NCI-H1417 treated with DMSO at 0.1 percent for 48 hours (cell line): Measurements from ENCODE around the gene FKBP5.
"Not testable (repeated sequence)": the region's sequence is repeated elsewhere in the genome, so short reads cannot be mapped to it uniquely, and the experiment has no call there.

Experiments used
- DNase-seq: peaks from one replicate; lab custom pipeline; 2025; lab: John Stamatoyannopoulos, UW

Gene FKBP5

DNA sequence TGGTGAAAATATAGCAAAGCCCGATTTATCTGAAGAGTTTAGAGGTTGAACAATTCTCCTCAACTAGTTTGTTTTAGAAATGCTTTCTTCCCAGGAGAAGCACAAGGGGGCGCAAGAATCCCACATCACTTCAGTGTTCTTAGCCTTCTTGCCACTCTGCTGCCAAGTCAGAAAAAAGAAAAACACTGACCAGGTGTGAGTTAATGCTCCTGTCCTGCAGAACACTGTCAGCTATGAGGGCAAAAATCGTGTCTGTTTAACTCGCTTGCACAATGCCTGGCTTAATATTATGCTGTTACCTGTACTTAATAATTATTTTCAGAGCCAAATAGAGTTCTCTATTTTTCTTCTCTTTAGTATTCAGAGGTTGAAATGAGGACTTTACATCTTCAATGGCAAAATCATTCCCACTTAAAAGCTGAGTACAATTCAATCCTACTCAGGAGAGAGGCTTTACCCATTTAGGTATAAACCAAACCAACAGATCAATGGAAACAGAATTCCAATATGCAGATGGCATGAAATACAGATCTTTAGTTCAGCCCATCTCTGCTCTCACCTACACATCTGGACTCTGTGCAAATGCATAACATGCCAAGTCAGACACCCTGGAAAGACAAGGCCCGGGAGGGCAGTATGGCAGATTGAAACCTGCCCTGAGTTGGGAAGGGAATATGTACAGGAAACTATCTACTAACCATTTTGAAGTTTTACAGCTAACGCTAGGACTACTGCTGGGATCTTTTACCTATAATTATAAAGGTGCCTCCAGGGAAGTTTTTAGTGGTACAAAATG lies 104.6 kb downstream of the FKBP5 start:
- no peak for DNase-seq

DNA sequence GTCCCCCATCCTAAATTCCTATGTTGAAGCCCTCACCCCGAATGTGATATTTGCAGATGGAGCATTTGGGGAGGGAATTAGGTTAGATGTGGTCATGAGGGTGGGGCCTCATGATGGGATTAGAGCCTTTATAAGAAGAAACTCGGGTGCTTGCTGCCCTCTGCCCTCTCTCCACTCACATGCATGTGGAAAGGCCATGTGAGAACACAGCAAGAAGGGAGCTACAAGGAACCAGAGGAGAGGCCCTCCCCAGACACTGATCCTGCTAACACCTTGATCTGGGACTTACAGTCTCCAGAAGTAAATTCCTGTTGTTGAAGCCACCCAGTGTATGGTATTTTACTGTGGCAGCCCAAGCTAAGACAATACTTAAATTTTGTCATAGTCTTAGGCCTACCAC lies 106.4 kb downstream of the FKBP5 start:
- DNase-seq, result no peak

DNA sequence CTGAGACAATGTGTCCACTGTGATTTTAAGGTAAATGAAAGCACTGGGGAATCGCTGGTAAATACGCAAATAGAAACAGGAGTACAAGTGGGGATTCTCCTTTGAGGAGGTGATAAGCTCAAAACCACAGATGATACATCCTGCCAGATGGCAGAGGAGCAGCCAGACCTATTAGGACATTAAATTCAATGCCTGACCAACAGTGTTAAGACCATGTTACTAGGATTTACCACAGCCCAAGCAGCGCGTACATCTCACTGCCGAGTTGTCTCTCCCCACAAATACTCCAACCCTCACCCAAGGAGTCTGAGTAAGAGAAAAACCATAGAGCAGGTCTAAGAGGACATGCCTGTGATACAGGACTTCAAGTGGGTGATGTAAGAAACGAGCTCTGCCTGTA lies 107.1 kb downstream of the FKBP5 start:
- DNase-seq, result no peak

DNA sequence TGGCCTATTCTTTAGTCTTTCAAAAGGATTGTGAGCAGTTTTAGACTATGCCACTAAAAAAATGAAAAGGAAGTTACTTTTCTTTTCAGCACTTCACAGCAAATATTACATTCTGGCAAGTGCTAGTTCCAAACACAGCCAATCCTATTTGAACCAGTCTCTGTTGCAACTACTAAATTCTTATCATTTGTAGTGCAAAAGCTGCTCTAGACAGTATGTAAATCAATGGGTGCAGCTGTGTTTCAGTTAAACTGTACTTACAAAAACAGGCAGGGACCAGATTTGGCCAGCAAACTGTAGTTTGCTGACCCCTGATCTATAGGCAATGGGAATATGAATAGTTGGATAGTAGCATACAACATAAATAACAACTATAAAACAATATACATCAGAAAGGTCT lies 107.9 kb downstream of the FKBP5 start:
- DNase-seq, result no peak

DNA sequence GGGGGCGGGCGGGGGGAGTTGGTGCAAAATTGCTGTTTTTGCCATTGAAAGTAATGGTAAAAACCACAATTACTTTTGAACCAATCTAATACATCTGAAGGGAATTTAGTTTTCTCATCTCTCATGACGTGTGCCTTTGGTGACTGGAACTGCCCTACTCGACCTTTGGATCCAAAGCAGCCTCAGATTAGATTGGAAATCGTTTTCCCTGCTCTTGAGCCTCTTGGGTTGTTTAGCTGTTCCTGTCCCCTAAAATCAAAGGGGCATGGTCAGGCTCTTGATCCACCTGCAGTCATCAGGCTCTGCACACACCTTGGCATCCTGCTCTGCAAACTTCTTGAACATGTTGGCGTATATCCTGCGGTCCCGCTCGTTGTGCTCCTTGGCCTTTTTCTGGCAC lies 112.0 kb downstream of the FKBP5 start:
- DNase-seq, result no peak

DNA sequence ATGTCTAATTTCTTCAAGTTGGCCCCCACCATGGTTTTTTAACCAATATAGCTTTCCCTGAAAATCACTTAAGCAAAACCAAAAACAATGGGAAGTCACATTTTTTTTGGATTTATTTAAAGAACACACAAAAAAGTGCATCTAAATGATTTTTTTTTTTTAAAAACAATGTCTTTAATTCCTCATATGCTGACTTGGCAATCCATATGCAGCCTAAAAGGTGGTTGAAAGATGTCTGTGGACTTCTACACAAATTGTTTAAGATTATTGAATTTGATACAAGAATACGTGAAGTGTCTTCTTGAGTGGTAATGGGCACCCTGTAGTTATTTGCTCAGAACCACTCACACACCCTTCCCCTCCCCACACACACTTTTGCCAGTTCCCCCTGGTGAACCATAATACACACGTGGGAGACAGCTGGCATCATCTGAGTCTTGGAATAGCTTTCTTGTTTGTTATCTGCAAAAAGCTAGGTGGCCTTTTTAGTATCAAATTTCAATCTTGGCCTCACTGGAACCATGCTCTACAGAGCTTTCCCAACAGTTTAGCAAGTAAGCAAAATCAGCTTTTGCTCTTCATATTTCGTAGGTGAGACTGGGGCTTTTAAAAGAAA lies 115.1 kb downstream of the FKBP5 start:
- no peak for DNase-seq

DNA sequence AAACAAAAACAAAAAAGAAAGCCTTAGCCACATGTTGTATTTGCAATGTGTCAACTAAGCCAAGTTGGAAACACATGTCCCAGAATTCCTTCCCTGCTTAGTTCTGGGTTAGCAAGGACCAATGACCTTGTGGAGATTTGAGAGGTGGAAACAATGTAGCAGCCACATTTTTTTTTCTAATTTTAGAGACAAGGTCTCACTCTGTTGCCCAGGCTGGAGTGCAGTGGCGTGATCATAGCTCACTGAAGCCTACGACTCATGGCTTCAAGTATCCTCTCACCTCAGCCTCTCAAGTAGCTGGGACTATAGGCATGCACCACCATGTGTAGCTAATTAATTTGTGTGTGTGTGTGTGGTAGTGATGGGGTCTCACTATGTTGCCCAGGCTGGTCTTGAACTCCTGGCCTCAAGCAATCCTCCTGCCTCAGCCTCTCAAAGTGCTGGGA lies 117.8 kb downstream of the FKBP5 start:
- DNase-seq, result not testable (repeated sequence)

DNA sequence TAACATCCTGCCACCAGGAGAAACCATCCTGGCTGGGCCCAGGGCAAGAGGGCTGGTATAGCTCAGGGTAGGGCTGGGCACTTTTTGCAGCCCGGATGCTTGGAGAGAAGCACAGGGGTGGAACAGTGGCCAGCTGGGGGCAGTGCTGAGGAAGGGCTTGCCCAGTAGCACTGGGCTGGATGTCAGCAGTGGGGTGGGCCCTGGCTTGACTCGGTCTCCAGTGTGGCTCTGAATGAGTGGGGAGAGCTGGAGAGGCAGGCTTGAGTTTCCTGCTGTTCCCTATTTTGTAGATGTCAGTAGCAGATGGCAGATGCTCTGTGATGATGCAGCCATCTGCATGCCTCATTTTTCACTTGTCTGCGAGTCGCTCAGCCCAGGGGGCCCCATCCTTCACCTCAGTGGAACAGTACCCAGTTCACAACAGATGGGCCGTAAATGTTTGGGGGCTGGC lies 119.7 kb downstream of the FKBP5 start:
- DNase-seq, result no peak

DNA sequence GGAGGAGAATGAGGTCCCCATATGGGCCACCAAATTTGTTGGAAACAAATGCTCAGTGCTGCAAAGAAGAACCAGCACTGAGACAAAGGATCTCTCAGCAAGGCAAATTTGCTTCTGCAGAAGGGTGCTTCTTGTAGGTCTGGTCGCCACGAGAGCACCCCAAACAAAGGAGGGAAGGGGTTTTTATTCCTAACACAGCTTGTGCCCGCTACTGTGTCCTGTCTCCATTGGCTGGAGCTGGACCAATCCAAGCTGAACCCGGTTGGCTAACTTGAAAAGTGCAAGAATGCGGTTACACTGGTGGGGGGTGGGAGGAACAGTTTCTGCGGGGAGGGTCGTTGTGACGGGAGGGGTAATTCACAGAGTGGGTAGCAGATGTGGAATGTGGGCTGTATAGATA lies 121.9 kb downstream of the FKBP5 start:
- DNase-seq, result no peak

DNA sequence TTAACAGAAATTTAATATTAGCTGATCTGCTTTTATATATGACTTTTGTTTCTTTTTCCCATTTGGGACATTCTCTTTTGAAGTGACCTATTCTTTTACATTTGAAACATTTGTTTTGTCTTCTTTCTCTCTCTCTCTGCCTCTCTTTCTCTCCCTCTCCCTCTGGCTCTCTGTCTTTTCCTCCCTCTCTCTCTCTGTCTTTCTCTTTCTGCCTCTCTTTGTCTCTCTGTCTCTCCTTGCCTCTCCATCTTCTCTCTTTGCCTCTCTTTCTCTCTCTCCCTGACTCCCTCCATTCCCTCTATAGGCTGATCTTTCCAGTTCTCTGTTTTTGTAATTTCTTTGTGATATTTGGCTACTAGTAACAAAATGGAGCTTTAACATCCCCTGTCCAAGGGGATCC lies 124.0 kb downstream of the FKBP5 start:
- DNase-seq, result no peak

DNA sequence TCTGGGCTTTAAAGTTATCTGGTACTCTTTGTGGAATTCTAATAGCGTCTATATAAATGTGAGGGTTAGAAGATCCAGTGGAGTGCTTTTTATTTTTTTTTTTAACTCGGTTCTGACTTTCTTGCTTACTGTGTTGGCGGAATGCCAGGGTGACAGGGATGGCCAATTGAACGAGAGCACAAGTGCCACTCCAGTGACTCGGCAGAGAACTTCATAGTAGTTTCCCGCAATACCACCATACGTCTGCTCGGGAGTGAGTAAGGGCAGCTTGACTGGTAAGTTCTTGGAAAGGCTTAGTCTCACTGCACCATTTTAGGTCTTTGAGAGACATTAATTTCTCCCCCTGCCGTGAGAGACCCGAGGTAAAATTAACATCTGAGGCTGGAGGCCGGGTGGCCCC lies 126.7 kb downstream of the FKBP5 start:
- DNase-seq, result no peak

DNA sequence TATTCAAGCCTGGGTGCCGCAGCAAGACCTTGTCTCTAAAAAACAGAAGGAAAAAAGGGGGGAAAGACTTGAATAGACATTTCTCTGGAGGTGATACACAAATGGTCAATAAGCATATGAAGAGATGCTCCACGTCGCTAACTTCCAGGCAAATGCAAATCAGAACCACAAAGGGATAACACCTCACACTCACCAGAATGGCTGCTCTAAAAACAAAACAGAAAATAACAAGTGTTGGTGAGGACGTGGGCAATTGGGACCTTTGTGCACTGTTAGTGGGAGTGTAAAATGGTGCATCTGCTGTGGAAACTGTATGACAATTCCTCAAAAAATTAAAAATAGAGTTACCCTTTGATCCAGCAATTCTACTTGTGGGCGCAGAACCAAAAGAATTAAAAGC lies 127.6 kb downstream of the FKBP5 start:
- DNase-seq, result no peak

DNA sequence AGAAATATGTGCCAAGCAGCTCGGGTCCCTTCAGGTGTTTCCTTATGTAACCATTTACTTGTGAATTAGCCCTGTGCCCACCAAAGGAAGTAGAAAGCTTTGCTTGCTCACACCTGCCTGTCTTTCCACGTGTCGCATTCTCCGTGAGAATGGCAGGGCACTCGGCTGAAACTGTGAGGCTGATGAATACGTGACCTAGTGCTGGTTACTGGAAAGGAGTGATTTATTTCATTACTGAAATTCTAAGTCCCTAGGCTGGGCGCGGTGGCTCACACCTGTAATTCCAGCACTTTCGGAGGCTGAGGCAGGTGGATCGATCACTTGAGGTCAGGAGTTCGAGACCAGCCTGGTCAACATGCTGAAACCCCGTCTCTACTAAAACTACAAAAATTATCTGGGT lies 130.1 kb downstream of the FKBP5 start:
- DNase-seq, result no peak

DNA sequence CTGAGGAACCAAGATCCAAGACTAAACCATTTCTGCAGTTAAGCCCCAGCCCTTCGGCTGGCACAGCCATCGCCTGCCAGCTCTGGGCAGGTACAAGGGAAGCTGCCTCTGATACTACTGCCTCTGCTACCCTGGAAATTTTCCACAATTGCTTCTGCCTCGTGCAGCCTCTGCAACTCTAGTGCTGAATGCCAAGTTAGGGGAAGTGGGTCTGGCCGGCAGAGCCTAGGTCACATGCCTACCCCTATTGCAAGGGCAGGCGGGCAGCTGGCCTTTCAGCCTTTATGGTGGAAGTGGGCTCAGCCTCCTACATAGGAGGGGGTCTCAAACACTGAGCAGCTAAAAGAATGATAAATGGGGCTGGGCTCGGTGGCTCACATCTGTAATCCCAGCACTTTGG lies 131.5 kb downstream of the FKBP5 start:
- DNase-seq, result no peak

DNA sequence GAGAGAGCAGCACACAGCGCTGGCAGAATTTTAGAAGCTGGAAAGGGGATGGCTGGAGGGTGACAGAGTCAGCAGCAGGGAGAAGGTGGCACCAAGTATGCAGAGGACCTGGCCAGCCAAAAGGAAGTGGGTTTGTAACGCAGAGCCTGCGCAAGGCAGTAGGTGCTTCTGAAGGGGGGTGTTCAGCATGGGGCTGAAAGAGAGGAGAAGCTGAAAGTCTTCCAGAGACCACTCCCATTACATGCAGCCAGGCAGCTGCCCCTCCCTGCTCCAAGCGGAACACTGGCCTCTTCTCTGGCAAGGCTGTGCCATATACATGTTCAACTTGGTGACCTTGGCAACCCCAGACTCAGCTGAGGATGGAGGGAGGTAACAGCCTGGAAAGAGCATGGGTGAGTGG lies 133.9 kb downstream of the FKBP5 start:
- no peak for DNase-seq

DNA sequence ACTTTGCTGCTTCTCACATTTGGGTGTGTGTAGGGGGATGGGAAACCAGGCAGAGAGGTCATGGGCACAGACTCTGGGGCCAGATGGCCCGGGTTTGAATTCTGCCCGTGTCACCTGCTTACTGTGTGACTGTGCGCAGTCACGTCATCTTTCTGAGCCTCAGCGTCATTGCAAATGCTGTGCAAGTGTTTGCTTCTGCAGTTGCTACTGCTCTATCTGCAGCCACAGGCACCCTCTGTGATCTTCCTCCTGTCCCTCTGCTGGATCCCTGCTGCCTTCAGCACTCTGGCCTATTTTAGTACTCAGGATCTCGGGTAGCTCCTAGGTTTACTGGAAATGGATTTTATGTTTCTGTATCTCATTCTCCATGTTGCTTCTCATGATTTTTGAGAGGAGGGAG lies 135.4 kb downstream of the FKBP5 start:
- DNase-seq, result no peak

DNA sequence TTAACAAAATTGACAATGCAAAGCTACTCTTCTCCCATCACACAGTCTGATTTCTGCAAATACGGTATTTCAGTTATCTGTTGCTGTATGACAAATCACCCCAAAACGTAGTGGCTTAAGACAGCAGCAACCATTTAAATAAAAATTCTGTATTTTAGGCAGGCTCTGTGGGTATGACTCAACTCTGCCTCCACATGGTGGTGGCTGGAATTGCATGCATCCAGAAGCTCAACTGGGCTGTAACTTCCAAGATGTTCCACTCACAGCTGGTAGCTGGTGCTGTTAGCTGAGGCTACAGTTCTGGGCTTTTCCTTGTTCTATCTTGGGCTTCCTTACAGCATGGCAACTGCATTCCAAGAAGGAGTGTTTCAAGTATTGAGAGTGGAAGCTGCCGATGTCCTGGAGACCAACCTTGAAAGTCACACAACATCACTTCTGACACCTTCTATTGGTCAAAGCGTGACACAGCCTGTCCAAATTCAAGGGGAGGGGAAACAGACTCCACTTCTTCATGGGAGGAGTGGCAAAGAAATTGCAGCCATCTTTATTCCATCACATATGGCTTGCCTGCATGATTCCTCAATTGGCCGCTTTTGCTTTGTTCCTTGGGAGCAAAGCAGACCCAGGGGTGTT lies 136.3 kb downstream of the FKBP5 start:
- DNase-seq, result no peak

DNA sequence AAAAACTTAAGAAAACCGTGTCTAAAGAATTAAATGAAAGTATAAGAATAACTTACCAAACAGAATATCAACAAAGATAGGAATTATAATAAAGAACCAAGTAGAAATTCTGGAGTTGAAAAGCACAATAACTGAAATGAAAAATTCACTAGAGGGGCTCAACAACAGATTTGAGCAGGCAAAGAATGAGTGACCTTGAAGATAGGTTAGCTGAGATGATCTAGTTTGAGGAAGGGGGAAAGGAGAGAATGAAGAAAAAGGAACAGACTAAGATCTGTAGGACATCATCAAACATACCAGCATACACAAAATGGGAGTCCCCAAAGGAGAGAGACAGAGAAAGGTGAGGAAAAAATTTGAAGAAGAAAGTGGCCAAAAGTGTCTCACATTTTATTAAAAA lies 138.3 kb downstream of the FKBP5 start:
- DNase-seq, result no peak

DNA sequence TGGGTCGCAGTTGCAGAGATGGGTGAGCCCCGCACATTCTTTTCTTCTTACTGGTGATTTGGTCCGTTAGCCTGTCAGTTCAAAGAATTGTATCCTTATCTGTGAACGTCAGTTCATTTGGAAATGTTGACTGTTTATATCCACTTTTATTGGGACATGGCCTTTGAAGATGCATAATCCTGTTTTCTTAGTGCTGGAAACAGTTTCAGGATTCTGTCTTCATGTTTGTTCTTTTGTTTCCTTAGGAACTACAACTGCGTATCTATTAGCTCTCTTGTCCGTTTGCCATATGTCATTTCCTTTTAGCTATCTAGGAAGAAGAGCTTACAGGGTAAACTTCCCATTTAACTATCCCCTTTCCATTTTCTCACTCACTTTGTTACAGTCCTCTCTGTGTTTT lies 141.0 kb downstream of the FKBP5 start:
- no peak for DNase-seq

DNA sequence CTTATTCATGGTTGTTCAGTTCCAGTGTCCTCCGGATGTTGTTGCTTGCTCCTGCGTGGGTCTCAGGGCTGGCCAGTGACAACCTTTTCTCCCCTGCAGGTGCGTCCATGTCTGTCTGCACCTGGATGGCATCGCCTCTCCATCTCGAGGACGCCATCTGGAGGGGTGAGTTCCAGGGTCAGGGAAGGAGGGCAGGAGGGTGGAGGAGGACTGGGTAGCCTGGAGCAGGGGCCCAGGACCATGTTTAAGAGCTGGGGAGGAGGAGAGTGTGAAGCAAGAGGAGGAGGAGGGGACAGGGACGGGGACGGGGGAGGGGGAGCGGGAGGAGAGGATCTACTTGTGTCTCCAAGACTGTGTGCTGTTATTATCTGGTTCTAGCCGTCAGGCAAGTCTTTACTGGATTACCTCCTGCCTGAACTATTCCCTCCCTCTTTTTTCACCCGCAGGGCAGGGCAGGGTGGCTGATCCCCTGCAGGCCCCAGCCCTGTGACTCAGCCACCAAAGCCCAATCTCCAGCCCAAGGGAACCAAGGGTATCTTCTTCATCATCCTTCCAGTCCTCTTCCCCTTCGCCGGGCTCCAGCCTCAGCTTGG lies 143.8 kb downstream of the FKBP5 start:
- no peak for DNase-seq

DNA sequence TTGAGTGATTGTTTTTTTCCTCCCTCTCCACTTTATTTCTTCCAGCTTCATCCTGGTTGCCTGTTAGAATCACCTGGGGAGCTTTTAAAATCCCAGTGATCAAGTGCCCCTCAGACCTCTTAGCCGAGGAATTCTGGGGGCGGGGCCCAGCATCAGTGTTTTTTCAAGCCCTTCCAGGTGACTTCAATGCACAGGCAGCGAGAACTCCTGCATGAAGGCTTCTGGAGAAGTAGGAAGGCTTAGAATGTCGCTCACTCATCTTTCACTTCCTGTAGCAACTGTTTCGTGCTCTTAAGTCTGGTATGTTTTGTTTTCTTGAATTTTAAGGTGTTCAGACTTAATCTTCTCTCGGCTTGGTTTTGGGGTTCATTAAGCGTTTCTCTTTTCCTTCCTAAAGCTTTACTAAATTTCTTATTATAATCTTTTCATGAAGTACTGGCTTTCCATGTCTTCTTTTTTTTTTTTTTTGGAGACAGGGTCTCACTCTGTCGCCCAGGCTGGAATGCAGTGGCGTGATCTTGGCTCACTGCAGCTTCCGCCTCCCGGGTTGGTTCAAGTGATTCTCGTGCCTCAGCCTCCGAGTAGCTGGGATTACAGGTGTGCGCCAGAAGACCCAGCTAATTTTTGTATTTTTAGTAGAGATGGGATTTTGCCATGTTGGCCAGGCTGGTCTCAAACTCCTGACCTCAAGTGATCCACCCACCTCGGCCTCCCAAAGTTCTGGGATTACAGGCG lies 145.1 kb downstream of the FKBP5 start:
- no peak for DNase-seq

DNA sequence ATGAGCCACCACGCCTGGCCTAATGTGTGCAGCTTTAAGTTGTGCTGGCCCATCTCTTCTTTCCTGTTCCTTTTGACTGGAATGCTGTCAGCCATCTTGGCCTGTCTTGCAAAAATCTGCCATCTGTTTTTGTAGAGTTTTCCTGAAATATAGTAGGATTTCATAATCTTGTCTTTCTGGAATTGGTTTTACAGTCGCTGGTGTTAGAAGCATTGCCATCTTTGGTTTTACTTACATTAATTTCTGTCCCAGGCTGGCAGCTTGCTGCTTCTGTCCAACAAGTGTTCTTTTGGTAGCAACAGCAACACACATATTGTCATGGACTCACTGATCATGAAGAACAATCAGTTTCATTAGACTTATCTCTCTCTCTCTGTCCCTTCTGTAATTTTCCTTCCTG lies 146.9 kb downstream of the FKBP5 start:
- DNase-seq, result no peak
